ENCODE results near the gene RIMS1.
"Not testable (repeated sequence)": the region's sequence is repeated elsewhere in the genome, so short reads cannot be mapped to it uniquely, and the experiment has no call there.

Gene RIMS1

DNA sequence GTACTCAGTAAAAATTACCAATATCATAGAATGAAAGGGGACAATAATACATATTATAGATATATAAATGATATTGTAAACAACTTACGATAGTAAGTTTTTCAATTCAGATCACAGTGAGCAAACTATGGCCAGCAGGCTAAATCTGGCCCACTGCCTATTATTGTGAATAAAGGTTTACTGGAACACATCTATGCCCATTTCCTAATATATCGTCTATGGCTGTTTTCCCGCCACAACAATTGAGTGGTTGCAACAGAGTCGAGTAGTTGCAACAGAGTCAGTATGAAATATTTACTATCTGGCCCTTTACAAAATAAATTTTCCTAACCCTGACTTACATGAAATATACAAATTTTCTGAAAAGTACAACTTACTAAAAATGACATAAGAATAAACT lies 438.2 kb downstream of the RIMS1 start:
- H3K27ac ChIP-seq, result no peak overlapping the region
- no peak for DNase-seq (ENCODE audit: low spot score)
- ChIA-PET CTCF (no interaction called here), POLR2A (ENCODE audit: low non-redundant PET) (no interaction called here)
- TF ChIP-seq, protein P1, sequence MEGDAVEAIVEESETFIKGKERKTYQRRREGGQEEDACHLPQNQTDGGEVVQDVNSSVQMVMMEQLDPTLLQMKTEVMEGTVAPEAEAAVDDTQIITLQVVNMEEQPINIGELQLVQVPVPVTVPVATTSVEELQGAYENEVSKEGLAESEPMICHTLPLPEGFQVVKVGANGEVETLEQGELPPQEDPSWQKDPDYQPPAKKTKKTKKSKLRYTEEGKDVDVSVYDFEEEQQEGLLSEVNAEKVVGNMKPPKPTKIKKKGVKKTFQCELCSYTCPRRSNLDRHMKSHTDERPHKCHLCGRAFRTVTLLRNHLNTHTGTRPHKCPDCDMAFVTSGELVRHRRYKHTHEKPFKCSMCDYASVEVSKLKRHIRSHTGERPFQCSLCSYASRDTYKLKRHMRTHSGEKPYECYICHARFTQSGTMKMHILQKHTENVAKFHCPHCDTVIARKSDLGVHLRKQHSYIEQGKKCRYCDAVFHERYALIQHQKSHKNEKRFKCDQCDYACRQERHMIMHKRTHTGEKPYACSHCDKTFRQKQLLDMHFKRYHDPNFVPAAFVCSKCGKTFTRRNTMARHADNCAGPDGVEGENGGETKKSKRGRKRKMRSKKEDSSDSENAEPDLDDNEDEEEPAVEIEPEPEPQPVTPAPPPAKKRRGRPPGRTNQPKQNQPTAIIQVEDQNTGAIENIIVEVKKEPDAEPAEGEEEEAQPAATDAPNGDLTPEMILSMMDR (conservative IDR thresholded peaks at IDR 0.05; ENCODE audit: low read depth), result no peak

DNA sequence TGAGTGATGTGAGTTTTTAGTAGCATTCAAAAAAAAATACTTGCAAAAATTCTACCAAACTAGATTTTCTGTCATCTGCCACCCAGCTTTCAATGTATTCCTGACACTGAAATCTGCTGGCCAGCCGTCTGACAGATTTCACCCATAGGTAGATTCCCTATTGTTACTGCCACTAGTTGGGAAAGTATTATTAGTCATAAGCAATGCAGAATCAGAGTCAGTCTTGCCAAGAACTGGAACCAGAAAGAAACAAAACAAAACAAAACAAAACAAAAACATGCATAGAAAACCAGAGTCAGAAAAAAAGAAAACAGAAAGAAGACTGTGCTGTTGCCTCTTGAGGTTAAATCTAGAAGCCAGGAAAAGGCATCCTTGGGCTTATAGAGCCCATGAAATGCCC lies 442.4 kb downstream of the RIMS1 start:
- peak; percentile 5 for DNase-seq (ENCODE audit: low spot score)
- TF ChIP-seq, protein P1 (conservative IDR thresholded peaks at IDR 0.05; ENCODE audit: low read depth), result no peak
- ChIA-PET CTCF (interaction anchor here (1.2 kb wide), 1 partner anchor 23 kb away, joined by 3 read pairs; no protein-coding TSS in a partner anchor), POLR2A (ENCODE audit: low non-redundant PET) (no interaction called here)
- no peak overlapping the region for H3K27ac ChIP-seq

DNA sequence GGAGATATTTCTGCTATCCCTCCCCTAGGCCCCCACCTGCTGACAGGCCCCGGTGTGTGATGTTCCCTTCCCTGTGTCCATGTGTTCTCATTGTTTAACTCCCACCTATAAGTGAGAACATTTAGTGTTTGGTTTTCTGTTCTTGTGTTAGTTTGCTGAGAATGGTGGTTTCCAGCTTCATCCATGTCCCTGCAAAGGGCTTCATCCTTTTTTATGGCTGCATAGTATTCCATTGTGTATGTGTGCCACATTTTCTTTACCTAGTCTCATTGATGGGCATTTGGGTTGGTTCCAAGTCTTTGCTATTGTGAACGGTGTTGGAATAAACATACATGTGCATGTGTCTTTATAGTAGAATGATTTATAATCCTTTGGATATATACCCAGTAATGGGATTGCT lies 448.9 kb downstream of the RIMS1 start:
- H3K27ac ChIP-seq; DNase-seq (ENCODE audit: low spot score); POLR2A ChIA-PET (ENCODE audit: low non-redundant PET); CTCF ChIA-PET: not testable (repeated sequence)

DNA sequence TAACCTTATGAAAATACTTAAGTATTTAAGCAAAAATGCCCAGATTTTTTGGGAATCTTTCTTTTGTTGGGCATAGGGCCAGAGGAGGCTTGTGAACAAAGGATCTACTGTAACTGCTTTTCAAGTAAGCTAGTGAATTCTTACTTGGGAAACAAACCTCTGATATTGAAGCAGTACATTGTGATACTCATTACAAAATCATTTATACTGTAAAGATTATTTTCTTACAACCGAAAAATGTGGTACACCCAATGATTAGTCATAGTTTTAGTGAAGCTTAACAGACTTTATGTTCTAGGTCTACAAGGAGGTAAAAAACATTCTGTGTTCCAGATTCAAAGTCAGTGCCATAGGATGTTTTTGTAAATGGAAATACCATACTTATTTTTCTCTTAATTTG lies 462.6 kb downstream of the RIMS1 start:
- no peak overlapping the region for H3K27ac ChIP-seq
- no peak for DNase-seq (ENCODE audit: low spot score)
- CTCF ChIA-PET, result no interaction called here
- POLR2A ChIA-PET (ENCODE audit: low non-redundant PET), result no interaction called here
- TF ChIP-seq, protein P1 (conservative IDR thresholded peaks at IDR 0.05; ENCODE audit: low read depth), result no peak

DNA sequence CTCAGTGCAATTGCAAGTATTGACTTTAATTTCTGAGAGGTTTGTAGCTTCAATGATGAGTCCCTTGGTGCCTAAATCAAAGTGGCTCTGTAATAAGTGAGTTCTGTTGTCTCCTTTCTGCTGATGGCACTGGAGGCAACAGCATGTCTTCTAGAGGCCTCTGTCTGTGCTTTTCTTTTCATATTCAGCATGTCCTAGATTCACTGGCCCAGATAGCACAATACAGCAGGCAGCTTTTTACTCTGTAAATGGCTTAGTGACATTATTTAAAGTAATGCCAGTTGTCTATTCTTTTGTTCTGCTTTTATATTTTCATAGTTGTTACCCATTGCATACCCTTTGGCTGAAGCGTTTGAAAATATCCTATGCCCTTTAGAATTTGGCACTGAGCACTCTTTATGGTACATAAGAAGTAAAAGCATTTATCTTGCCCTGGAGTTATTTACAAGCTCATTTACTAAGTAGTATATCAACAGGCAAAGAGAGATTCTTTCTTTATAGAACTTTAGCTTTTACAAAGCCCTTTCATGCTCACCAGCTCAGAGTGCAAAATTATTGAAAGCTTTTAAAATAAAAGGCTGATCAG lies 464.0 kb downstream of the RIMS1 start:
- ChIA-PET CTCF (interaction anchor here (0.6 kb wide), 1 partner anchor 69 kb away, joined by 4 read pairs; no protein-coding TSS in a partner anchor), POLR2A (ENCODE audit: low non-redundant PET) (no interaction called here)
- no peak for DNase-seq (ENCODE audit: low spot score)
- no peak overlapping the region for H3K27ac ChIP-seq
- TF ChIP-seq, protein P1 (conservative IDR thresholded peaks at IDR 0.05; ENCODE audit: low read depth), result no peak

DNA sequence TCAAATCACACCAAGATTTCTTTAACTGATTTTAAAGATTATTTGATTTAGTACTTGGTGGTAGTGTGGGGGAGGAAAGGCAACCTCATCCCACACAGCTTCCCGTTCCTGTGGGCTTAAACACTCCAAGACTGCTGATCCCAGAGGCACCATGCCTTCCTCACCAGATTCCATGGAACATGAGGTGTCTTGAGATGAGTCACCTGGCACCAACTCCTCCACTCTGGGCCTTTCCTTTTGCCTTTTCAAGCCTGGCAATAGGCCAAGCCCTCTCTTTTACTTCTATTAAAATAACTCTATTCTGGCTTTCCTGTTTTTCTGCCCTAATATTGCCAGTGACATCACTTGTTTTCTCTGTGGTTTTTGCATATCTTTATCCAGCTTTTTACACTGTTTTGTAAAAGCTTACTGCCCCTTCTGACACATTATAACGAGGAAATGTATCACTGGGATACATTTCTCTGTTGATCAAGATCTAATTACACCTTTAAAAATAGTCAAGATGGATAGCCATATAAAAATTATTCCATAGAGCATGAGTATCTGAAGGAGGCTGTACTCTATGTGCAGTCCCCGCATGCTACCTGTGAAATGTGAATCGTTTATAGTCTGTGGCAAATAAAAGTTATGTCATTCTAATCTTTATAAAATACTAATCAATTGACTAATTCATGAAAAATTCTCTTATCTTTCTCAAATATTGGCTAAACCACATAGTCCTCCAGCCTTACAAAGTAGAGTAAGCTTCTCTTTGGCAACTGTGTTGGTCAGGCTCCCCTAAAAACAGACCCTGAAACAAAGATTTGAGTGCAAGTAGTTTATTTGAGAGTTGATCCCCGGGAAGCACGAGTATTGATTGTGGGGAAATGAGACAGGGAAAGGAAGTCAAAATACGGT lies 477.7 kb downstream of the RIMS1 start:
- H3K27ac ChIP-seq, result no peak overlapping the region
- ChIA-PET POLR2A (ENCODE audit: low non-redundant PET) (no interaction called here), CTCF (interaction anchor here (0.6 to 0.8 kb wide), 3 partner anchors 17 to 588 kb away, joined by 3 to 4 read pairs (median 4); no protein-coding TSS in a partner anchor)
- TF ChIP-seq, protein P1 (conservative IDR thresholded peaks at IDR 0.05; ENCODE audit: low read depth), result no peak
- DNase-seq (ENCODE audit: low spot score), result peak; percentile 92

DNA sequence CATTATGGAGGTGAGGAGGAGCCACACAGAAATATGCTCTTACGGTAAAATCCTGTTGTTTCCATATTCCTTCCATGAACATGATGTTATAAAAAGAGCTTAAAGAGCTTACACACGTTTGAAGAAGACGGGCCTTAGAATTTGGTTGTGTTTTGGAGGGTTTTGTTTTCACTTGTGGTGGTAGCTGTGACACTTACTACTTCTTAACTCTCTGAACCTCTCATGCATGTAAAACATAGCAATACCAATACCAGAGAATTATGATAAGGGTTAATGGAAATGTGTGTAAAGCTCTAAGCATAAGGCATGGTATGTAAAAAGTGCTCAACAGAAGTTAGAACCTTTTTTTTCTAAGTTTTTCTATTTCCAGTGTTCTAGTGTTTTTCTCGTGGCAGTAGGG lies 479.4 kb downstream of the RIMS1 start:
- CTCF ChIA-PET, result interaction anchor here (1.0 kb wide), 1 partner anchor 46 kb away, joined by 3 read pairs; no protein-coding TSS in a partner anchor
- DNase-seq (ENCODE audit: low spot score), result no peak
- H3K27ac ChIP-seq, result no peak overlapping the region
- TF ChIP-seq, protein P1 (conservative IDR thresholded peaks at IDR 0.05; ENCODE audit: low read depth), result no peak
- POLR2A ChIA-PET (ENCODE audit: low non-redundant PET), result no interaction called here

Measured in RWPE1 (cell line).